Measurements from ENCODE around the gene MNX1. TPM values are rescaled to one million over a fixed set of nuclear protein-coding genes. Genes with fewer than 3 reads are reported as not detected.

Gene MNX1
- total RNA-seq, 1 donor = not detected

Other genes starting within 250 kb of the MNX1 start
- gene LMBR1, start 117.5 kb downstream of the MNX1 start, total RNA-seq = 25.1 and 43.6 TPM in 2 replicates
- 15.8 and 19.0 TPM in 2 replicates for gene NOM1, start 61.0 kb downstream of the MNX1 start, total RNA-seq
- gene UBE3C, start 128.3 kb upstream of the MNX1 start, total RNA-seq = 92.8 and 150 TPM in 2 replicates

Measured in fibroblast of villous mesenchyme (primary cell).